ENCODE results near the gene TLE4. TPM values are rescaled to one million over a fixed set of nuclear protein-coding genes. Genes with fewer than 3 reads are reported as not detected.

Gene TLE4
- total RNA-seq, 2 donors from 2014 or later = 9.7 to 130 TPM

DNA sequence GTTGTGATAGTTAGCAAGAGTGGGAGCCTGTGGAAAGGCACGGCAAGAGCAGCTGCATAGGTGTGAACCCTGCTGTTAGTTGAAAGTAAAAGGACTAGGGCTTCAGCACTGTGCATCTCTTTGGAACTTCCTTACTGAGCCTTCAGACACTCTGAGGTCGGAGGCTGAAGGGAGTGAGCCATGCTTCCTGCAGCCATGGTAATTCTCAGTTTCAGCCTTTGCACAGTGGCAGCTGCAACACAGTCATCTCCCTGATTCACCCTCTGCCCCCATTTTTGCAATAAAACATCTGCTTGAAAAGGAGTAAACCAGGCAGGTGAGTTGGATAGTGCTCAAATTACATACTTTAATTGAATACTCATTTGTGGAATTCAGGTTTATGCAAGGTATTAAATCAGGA, 6.5 kb upstream of the TLE4 start:
- intact Hi-C loops (cut with DNase I) = no loop called here
- no peak for TF ChIP-seq POLR2AphosphoS5 (IDR thresholded peaks at IDR 0.05)
- TF ChIP-seq POLR2A (IDR thresholded peaks at IDR 0.05) = no peak
- TF ChIP-seq, protein P1, sequence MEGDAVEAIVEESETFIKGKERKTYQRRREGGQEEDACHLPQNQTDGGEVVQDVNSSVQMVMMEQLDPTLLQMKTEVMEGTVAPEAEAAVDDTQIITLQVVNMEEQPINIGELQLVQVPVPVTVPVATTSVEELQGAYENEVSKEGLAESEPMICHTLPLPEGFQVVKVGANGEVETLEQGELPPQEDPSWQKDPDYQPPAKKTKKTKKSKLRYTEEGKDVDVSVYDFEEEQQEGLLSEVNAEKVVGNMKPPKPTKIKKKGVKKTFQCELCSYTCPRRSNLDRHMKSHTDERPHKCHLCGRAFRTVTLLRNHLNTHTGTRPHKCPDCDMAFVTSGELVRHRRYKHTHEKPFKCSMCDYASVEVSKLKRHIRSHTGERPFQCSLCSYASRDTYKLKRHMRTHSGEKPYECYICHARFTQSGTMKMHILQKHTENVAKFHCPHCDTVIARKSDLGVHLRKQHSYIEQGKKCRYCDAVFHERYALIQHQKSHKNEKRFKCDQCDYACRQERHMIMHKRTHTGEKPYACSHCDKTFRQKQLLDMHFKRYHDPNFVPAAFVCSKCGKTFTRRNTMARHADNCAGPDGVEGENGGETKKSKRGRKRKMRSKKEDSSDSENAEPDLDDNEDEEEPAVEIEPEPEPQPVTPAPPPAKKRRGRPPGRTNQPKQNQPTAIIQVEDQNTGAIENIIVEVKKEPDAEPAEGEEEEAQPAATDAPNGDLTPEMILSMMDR (IDR thresholded peaks at IDR 0.05) = no peak
- DNase-seq (ENCODE audit: low spot score) = no peak
- H3K4me1 ChIP-seq (replicated peaks) = no peaks in the 10 kb centered on the region
- no peaks in the 10 kb centered on the region for H3K36me3 ChIP-seq
- H3K4me3 ChIP-seq = no peak overlapping the region
- no peaks in the 10 kb centered on the region for H3K9me3 ChIP-seq
- 66% methylated on average over 2 of the region's 2 CpGs for WGBS
- no peak overlapping the region for H3K27ac ChIP-seq
- no peaks in the 10 kb centered on the region for H3K27me3 ChIP-seq (replicated peaks; ENCODE audit: insufficient read depth)

DNA sequence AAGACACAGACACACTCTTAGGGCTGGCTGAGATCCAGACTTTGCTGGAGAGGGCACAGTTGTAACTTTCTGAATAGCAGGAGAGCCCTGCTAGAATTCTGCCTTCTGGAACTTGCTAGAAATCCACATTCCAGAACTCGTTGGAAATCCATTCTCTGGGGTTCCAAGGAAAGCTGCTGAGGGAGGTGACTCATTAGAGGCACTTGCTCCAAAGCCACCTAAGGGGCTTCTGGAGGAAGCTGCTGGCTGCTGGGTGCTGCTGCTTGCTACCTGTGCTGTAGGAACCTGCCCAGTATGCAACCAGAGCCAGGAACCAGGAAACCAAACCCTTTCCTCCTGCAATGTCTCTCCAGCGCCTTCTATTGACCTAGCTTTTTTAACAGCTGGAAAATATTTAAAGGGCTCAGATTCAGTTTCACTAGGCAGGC, 4.1 kb upstream of the TLE4 start:
- no peak for TF ChIP-seq POLR2AphosphoS5 (IDR thresholded peaks at IDR 0.05)
- TF ChIP-seq POLR2A (IDR thresholded peaks at IDR 0.05) = no peak
- TF ChIP-seq, protein P1 (IDR thresholded peaks at IDR 0.05) = no peak
- no peaks in the 10 kb centered on the region for H3K9me3 ChIP-seq
- no peak for DNase-seq (ENCODE audit: low spot score)
- intact Hi-C loops (cut with DNase I) = no loop called here
- H3K36me3 ChIP-seq = no peaks in the 10 kb centered on the region
- H3K27ac ChIP-seq = no peak overlapping the region
- WGBS = 77% methylated on average over 2 of the region's 2 CpGs
- no peaks in the 10 kb centered on the region for H3K27me3 ChIP-seq (replicated peaks; ENCODE audit: insufficient read depth)
- no peak overlapping the region for H3K4me3 ChIP-seq
- no peaks in the 10 kb centered on the region for H3K4me1 ChIP-seq (replicated peaks)

DNA sequence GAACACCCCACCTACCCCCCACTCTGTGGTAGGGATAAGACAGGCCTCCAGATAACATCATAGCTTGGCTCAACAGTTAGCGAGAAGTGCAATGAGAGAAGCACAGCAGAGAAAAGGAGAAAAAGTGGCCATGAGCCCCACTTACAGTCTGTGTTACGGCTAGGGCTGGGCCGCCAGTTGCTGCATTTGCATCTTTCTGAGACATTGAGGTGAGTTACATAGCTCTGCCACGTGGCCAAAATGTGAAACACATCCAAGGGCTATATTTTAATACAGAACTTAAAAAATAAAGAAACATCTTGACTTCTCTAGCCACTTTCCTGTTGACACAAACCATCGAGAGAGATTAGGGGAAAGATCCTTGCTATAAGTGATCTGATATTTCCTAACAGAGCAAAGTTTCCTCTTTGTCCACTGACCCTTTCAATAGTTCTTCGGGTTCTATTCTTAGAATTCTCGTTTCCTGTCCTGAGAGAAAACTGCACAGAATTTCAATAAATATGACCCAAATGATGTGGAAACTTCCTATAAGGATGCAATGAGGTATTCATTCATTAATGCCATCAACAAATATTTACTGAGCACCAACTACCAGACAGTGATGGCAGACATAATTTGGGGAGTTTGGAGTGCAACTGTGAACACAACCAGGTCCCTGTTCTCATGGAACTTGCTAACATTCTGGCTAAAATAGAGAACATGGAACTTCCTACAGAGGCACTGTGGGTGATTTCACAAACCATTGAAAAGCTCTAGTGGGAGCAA, 3.2 kb upstream of the TLE4 start:
- TF ChIP-seq, protein P1 (IDR thresholded peaks at IDR 0.05) = no peak
- TF ChIP-seq POLR2A (IDR thresholded peaks at IDR 0.05) = no peak
- TF ChIP-seq POLR2AphosphoS5 (IDR thresholded peaks at IDR 0.05) = no peak
- intact Hi-C loops (cut with DNase I) = no loop called here
- H3K36me3 ChIP-seq = no peaks in the 10 kb centered on the region
- WGBS = 79% methylated on average over 7 of the region's 7 CpGs
- no peaks in the 10 kb centered on the region for H3K9me3 ChIP-seq
- no peak overlapping the region for H3K4me3 ChIP-seq
- H3K27ac ChIP-seq = no peak overlapping the region
- no peaks in the 10 kb centered on the region for H3K4me1 ChIP-seq (replicated peaks)
- no peaks in the 10 kb centered on the region for H3K27me3 ChIP-seq (replicated peaks; ENCODE audit: insufficient read depth)
- DNase-seq (ENCODE audit: low spot score) = no peak

DNA sequence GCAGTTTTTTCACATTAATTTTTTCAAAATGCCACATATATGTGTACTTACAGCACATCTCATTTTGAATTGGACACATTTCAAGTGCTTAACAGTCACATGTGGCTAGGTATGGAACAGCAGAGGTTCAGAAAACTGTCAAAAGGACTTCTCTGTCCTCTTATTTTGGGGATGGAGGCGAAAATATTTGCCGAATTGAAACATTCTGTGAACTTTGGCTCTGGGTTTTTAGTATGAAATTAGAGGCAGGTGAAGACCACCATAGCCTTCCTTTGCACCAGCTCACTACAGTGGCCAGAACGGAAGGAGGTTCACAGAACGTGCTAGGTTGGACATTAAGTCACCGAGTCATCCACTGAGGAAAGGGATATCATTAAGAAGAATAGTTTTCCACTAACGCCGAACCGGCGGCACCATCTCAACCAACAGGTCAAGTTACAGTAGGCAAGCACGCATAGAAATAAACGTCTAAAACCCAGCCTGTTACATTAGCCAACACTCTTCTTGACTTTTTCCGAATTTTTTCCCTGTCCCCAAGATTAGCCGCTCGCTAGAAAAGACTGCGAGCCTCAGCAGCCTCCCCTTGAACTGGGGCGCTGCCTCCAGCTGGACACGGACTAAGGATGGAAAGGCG, 1.8 kb upstream of the TLE4 start:
- DNase-seq (ENCODE audit: low spot score) = no peak
- intact Hi-C loops (cut with DNase I) = loop anchor here (5.0 to 10.0 kb wide), 2 partner anchors 495 to 587 kb away; no protein-coding TSS in a partner anchor
- Histone ChIP-seq H3K4me1 (replicated peaks) (no peaks in the 10 kb centered on the region), H3K9me3 (no peaks in the 10 kb centered on the region), H3K4me3 (peak overlapping the region; percentile 45 to 51), H3K36me3 (no peaks in the 10 kb centered on the region), H3K27me3 (replicated peaks; ENCODE audit: insufficient read depth) (no peaks in the 10 kb centered on the region), H3K27ac (no peak overlapping the region)
- no peak for TF ChIP-seq POLR2AphosphoS5 (IDR thresholded peaks at IDR 0.05)
- TF ChIP-seq, protein P1 (IDR thresholded peaks at IDR 0.05) = no peak
- TF ChIP-seq POLR2A (IDR thresholded peaks at IDR 0.05) = no peak
- 33% methylated on average over 18 of the region's 18 CpGs for WGBS

All from prostate gland (tissue), 2 donors.